ENCODE measurements around the gene DISC1.
"Not testable (repeated sequence)": the region's sequence is repeated elsewhere in the genome, so short reads cannot be mapped to it uniquely, and the experiment has no call there.

DISC1 gene

DNA sequence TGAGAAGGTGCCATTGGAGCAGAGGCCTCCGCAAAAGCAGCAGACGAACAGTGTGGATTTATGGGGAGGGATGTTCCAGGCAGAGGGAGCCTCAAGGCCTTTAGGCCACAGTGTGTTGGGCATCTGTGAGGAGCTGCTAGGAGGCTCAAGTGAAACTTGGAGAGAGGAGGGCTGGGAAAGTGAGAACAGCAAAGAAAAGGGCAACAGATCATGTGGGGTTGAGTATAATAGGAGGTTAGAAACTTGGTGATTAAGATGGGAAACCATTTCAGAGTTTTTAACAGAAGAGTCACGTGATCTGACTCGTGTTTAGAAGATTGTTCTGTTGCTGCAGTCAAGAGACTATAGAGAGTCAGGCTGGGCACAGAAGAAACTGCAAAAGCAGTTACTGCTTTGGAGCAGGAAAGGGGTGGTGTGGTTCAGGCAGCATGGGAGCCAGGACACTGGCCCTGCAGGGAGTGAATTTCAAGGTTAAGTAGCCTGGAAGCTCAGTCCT lies 277.0 kb downstream of the DISC1 start:
- no peak for DNase-seq

DNA sequence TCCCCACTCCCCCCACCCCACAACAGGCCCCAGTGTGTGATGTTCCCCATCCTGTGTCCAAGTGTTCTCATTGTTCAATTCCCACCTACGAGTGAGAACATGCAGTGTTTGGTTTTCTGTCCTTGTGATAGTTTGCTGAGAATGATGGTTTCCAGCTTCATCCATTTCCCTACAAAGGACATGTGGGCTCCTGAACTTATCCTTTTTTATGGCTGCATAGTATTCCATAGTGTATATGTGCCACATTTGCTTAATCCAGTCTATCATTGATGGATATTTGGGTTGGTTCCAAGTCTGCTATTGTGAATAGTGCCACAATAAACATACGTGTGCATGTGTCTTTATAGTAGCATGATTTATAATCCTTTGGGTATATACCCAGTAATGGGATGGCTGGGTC lies 280.7 kb downstream of the DISC1 start:
- not testable (repeated sequence) for DNase-seq

DNA sequence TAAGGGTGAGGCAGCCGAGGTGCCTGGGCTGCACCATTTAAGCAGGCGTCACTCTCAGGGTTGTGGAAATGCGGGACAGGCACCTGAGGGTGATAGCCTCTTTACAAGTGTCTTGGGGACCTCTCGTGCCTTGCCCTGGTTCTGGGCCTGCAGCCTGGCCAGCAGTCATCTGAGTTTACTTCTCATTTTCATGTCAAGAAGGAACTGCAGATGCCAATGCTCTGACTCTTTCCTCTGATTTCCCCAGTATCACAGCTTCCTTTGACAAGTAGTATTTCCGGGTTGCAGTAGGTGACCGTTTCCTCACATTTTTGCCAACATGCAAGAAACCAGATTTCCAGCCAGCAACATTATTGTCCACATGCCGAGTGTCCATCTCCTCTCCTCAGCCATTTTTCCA lies 286.9 kb downstream of the DISC1 start:
- DNase-seq, result no peak

DNA sequence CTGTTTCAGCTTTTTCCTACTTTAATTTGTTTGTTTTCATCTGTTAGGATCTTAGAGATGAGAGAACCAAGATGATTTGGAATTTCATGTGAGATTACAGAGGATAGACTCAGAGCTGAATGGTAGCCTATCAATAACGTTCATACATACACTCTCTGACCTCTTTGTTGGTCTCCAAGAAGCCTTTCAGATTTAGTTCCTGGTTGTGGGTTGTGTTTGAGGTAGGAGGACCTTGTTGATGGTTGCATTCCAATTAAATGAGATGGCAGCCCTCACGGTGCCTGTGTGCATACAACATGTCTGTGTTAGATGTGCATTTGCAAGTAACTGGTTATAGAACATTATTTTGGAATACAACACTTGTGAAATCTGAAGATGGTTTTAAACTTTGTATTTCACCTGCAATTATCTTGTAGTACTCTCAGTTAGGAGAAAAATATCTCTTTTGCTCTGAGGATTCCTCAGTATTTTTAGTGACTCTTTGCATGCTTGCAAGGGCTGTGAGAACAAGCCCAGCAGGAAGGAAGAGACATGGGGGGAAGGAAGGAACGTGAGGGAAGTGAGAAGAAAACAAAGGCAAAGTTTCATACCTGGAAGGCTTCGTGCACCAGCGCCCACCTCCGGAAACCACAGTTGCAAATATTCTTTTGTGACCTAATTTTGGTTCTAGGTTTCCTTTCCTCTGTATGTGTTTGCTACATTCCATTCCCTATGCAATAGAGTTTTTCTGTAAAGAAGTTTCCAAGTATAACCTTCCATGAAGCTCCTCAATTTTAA lies 291.8 kb downstream of the DISC1 start:
- DNase-seq, result no peak

DNA sequence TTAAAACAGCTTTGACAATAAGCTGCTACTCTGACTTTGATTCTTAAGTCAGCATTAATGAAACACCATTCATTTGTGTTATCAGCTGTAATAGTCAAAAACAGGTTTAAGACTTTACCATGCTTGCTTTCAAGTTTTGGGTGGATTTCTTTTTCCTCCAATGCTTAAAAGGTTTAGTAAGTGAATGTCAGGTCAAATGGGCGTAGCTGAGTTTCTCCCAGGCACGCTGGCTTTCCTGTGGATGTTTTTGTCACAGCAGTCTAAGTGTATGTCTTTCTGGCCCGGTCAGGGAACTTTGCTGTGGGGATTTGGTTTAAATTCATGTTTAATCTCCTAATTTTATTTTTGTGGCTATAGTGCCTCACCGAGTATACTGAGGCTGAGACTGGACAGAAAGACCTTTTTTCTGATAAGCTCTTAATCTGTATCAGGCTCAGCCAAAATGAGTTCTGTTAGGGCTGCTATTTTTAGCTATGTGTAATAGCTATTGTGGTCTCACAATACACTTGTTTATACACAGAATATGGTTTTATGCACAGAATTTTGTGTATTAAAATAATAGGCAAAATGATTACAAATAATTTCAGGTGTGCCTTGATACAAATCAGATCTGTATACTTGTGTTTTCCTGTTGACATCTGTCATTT lies 292.8 kb downstream of the DISC1 start:
- DNase-seq, result no peak

DNA sequence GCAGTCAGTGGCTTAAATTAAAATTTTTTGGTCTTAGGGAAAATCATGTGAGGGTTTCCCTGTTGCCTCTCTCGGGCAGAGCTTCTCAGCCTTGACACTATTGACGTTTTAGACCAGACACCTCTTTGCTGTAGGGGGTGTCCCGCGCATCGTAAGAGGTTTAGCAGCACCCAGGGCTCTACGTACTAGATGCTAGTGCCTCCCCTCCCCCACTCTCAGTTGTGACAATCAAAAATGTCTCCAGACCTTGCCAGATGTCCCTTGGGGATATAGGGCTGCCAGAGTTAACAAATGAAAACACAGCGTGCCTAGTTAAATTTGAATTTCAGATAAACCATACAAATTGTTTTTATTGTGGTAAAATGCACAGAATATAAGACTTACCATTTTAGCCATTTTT lies 293.3 kb downstream of the DISC1 start:
- peak in 2 of 3 experiments; percentile 5 to 41 for DNase-seq

DNA sequence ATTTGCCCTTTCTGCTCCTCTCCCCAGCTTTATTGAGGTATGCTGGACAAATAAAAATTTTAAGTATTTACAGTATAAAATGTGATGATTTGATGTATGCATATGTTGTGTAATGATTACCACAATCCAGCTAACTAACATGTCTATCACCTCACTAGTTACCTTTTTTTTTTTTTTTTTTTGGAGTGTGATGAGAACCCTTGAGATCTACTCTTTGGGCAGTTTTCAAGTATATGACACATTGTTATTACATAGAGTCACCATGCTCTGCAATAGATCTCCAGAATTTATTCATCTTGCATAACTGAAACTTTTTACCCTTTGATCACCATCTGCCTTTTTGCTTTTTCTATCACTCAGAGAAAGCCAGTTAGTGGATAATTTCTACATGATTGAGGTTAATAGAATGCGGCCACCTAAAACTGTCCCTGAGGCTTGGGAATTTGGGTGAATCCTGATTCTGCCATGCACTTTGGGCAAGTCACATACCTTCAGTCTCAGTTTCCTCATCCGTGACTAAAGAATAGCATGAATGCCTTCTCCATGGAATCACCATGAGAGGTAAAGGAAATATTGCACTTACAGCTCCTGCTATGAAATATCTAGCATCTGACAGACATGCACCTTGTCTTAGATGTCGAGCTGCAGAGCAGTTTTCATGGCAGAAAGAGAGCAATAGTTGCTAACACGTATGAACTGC lies 295.2 kb downstream of the DISC1 start:
- DNase-seq, result no peak

DNA sequence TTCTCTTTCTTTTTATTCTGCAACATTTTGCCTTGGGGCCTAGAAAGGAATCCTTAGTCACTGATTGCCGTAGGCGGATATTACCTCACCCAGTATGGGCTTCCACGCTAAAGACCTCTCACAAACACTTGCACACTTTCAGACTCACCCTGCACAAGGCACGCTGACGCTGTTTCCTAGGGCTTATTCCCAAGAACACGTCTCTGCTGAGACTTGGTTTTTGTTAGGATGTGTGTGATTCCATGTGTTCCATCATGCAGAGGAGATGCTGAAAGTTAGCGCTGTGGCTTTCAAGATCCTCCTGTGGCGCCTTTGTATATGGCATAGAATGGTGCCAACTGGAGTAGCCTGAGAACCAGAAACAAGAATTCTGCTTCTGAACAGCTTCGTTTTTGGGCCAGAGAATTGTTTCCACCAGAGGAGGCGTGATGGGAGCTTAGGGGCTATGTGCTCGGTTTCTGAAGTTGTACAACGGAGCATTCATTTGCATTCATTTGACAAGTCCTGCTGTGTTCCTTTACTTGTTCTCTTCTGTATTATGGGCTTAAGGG lies 297.0 kb downstream of the DISC1 start:
- no peak for DNase-seq

DNA sequence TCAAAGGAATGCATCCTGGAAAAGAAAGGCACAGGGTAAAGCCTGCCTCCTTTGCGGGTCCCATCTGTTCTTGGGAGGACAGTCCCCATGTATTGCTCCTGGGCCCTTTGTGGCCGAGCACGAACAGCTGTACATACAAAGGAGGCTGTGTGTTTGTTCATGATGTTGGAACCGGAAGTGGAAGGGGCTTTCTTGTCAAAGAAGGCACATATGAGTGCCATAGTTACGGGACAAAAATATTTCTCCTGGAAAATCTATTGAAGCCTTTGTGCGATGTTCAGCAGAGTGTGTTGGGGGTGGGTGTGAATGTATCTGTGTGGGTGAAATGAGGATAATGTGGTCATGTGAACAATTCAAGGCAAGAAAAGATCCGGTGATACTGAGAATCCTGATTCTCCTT lies 297.6 kb downstream of the DISC1 start:
- peak in 2 of 3 experiments; percentile 49 to 87 for DNase-seq

DNA sequence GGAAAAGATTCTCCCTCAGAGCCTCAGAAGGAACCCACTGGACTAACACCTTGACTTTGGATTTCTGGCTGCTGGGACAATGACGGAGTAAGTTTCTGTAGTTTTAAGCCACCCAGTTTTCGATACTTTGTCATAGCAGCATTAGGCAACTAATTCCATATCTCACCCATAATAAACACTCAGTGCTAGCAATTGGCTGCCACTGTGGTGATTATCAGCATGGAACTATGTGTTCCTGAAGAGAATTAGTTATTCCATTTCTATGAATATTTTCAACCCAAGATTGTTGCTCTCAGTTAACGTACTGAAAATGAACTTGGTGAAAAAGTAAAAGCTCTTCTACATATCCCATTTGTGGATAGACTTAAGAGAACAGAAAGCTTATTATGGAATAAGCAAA lies 299.3 kb downstream of the DISC1 start:
- no peak for DNase-seq

DNA sequence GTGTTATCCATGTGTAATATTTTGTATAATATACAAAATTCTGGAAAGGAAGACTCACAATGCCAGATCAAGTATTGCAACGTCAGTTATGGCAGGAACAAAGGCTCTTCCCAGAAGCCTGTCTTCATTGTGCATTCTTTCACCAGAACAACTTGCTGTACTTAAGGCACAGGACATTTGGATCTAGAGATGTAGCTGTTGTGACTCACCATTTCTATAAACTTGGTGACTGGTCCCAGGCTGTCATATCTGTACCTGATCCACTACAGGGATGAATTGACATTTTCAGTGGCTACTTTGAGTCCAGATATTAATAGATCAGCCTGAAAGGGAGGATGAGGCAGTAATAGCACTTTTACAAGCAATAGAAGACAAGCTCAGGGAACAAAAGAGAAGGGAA lies 299.8 kb downstream of the DISC1 start:
- DNase-seq, result no peak

DNA sequence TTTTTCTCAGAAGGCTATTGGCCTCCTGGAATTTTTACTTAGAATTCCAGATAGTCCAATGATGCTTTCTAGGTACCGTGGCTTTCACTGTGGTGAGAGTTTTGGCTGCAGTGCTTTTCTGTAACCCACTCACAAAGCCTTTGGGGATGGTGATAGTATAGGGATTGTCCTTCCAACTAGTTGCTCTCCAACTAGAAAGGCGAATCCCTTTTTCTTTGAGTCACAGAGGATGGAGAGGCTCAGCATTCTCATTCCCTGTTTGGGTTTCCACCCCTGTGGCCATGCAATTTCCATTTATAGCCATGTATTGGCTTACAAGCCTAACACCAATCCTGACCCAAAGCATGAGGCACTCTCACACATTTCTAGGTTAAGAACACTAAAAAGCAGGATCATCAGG lies 300.3 kb downstream of the DISC1 start:
- no peak for DNase-seq

DNA sequence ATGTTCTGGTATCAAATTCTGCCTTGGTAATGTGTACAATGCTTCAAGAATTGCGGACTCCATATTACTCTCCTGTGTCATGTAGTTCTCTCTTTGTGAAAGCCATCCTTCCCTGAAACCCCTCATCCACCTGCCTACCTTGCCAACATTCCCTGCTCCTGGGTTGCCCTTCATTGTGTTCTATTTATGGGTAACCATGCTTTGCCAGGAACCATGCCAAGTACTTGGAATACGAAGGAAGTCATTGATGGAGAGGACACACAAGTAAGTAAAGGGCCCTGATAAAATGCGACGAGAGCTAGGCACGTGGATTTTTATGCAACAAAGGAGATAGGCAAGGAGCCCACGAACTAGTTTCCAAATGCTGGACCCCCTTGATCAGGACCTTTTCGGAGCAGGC lies 300.8 kb downstream of the DISC1 start:
- no peak for DNase-seq

DNA sequence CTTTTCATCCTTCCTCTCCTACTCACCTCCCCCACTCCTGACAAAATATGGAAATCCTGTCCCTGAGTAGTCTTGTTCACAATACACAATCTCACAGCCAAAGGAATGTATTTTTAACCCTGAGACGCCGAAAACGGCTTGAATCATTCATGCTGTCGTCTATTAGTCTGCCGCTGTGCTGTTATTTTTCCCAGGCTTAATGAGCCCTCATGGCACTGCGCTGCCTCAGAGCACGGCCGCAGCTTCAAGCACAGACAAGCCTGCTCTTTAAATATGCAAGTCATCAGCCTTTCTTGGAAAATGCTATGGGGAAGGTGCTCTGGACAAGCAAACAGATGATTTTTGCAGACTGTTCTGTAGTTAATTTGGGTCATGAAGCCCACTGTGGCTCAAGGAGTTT lies 302.7 kb downstream of the DISC1 start:
- DNase-seq, result peak; percentile 30 to 78 (median 58)

DNA sequence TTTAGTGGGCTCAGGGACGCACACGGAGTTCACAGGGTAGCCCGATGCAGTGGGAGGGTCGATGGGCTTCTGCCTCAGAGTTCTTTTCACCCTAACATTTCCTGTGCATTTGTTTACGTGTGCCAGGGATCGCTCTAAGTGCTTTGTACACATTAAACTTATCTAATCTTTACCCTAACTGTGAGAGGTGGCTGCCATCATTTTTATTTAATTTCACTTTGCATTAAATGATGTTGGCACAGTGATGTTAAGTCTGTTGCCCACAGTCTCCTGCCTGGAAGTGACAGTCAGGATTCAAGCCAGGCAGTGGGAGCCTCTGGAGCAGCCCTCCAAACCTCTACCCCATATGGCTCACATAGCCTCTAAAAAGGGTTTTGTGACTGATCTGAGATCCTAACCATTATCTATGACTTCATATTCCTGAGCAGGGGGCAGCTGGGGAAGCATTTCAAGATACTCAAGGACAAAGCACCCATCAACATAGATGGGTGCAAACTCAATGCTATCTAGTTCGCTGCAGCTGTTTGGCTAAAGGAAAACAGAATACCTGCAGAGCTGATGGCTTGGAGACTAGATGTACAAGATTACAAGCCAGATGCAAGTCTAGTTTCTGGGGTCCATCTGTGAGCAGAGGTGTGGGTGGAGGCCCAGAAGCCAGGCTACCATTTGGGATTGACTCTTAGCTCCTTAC lies 303.8 kb downstream of the DISC1 start:
- peak in 2 of 3 experiments; percentile 14 to 46 for DNase-seq

DNA sequence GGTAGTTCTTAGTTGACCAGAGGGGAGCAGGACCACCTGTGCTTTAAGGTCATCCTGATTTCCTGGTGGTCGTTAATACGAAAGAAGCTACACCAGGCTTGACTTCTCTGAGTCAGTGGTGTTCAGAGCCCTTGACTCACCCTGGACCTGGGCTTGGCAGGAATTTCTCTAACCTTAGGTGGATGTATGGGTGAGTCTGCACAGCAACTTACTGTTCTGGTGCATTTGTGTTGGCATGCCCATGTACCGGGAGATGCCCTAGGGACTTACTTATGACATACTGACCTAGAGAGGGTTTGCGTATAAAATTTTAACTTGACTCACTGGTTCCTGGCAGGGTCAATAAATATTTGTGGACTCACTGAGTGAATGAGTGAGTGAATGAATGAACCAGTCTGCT lies 304.6 kb downstream of the DISC1 start:
- DNase-seq, result no peak

DNA sequence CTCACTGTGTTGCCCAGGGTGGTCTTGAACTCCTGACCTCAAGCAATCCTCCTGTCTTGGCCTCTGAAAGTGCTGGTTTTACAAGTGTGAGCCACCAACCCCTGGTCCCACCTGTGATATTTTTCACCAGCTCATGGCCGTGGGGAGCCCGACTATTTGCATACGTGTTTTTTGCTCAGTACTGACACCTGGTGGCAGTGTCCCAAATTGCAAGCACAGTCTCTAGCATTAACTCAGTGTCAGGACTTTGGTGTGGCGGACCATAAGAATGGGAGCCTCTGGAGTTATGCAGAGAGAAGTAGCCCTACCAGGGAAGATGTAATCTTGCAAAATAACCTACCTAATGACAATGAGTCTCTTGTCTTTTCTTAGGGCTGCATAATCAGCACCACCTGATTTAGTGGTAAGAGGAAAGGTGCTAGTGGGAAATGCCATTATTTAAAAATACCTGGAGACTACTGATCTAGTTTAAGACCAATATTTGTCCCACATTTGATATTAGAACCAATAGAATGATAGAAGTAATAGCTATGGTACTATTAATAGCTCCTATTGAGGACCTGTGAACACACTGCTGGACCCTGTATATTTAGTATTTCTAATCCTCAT lies 305.4 kb downstream of the DISC1 start:
- DNase-seq, result no peak

DNA sequence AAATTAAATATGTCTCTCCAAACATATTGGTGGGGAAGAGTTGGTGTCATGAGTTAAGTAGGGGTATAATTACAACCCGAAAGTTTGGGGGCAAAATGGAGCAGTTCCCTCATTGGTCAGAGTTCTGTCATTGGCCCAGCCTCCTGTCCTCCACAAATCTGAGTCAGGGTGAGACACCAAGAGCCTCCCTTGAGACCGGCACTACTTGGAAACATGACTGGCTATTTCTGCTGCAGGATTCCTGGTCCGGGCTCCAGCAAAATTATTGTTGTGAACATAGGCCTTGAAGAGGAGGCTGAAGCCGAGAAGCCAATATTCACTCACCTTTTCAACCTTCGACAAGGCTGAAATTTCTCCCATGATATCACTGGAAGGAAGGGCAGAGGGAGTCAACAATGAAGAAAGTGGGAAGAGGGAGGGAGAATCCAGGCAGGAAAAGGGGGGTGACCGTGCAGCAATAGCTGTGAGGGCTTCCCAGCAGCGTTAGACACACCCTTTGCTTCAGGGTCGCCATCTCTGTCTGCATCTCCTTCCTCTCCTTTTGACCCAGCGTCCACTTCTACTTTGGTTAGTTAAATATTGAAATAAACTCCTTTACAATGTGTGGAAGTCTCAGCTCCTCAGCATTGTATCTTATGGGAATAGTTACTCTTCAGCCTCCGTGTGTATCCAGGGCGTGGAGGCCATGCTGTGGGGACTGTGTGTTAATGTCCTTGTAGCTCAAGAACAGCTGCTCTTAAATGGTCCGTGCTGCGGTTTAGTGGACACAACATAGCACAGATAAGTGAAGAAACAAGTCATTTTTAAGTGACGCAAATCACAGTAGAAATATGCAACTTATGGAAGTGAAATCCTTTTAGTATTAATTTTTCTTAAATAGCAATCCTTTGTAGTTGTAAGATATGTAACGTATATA lies 307.4 kb downstream of the DISC1 start:
- DNase-seq, result peak in 1 of 3 experiments; percentile 39

DNA sequence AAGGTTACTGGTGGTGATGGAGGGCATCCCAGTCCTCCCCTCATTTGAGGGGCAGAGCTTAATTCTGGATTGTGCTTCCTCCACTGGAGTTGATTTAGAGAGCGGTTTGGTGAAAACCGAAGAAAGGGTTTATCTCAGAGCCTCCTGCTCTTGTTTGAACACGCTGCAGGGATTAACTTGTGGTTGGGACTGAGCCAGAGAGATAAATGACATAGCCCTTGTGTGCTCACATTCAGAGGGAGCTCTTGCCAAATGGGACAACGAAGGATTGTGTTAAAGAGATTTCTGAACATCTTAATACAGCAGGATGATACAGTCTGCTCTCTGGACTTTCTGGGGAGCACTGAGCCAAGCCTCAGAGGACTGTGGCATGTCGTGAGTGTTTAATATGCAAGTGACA lies 308.2 kb downstream of the DISC1 start:
- peak in 1 of 3 experiments; percentile 12 for DNase-seq

DNA sequence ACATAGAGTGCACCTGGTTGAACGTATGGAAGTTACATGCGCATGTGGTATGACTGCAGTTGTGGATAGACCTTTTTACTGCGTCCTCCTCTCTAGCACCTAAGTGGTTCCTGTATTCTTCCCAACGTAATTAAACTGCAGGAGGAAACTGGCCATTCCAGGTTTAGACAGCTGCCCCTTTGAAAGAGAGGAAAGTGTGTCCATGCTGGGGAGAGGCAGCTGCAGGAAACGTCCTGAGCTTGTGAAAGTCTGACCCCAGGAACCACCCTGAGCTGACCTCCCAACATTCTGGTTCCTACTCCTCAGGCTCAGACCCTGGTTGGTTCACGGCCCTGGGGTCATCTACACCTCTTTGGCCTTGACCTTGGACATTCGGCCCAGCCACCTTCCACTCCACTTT lies 309.3 kb downstream of the DISC1 start:
- peak in 1 of 3 experiments; percentile 67 for DNase-seq

Measured in NCI-H1417 (cell line).